Right lung (tissue), 10 donors: ENCODE measurements around the gene ZNHIT3. TPM values are rescaled to one million over a fixed set of nuclear protein-coding genes. Genes with fewer than 3 reads are reported as not detected.
"Not testable (repeated sequence)": the region's sequence is repeated elsewhere in the genome, so short reads cannot be mapped to it uniquely, and the experiment has no call there.

Experiments used
- DNase-seq, 2 donors: peaks; one replicate each; pipeline ENCODE4 v3.0.0-alpha.2; 2013
- long read RNA-seq, 8 donors: transcript quantifications; one replicate each; lab custom pipeline, GENCODE V29; 2026
- polyA plus RNA-seq, 5 donors: library from polyadenylated mRNA; unstranded; fragments of 120-200 nt; gene quantifications; one replicate each; pipeline versions ENCODE4 v1.2.1 to v1.2.3, GENCODE V29; 2013; ENCODE audit warnings: inconsistent platforms in 1 of 5, low replicate concordance in 1 of 5; ENCODE audit not compliant: insufficient read length in 5 of 5, insufficient read depth in 1 of 5

ZNHIT3 gene
- polyA plus RNA-seq = 10 to 100 TPM; 54.3 to 70.1 (median 63.7) TPM
- long read RNA-seq, donor 1, full-length matches to known transcripts = 55 of 55 reads
- long read RNA-seq, donor 1, partial matches to known transcripts = 0 of 55 reads
- long read RNA-seq, donor 1, other reads (novel, unspliced or antisense) = 0 of 55 reads
- long read RNA-seq, donor 2, full-length matches to known transcripts = 33 of 33 reads
- long read RNA-seq, donor 2, partial matches to known transcripts = 0 of 33 reads
- long read RNA-seq, donor 2, other reads (novel, unspliced or antisense) = 0 of 33 reads
- long read RNA-seq, donor 3, full-length matches to known transcripts = 32 of 186 reads
- long read RNA-seq, donor 3, partial matches to known transcripts = 154 of 186 reads
- long read RNA-seq, donor 3, other reads (novel, unspliced or antisense) = 0 of 186 reads
- long read RNA-seq, donor 4, transcript ZNHIT3-204 (5 exons, 951 nt) = major isoform, 17 of 65 reads
- long read RNA-seq, donor 4, partial matches to known transcripts = 45 of 65 reads
- long read RNA-seq, donor 4, other reads (novel, unspliced or antisense) = 0 of 65 reads
- long read RNA-seq, donor 5, full-length matches to known transcripts = 58 of 58 reads
- long read RNA-seq, donor 5, partial matches to known transcripts = 0 of 58 reads
- long read RNA-seq, donor 5, other reads (novel, unspliced or antisense) = 0 of 58 reads
- long read RNA-seq, donor 6, full-length matches to known transcripts = 40 of 53 reads
- long read RNA-seq, donor 6, partial matches to known transcripts = 13 of 53 reads
- long read RNA-seq, donor 6, other reads (novel, unspliced or antisense) = 0 of 53 reads
- long read RNA-seq, donor 7, transcript ZNHIT3-204 (5 exons, 951 nt) = major isoform, 15 of 23 reads
- long read RNA-seq, donor 7, transcript ZNHIT3-209 (5 exons, 834 nt) = minor isoform, 5 of 23 reads
- long read RNA-seq, donor 7, partial matches to known transcripts = 0 of 23 reads
- long read RNA-seq, donor 7, other reads (novel, unspliced or antisense) = 0 of 23 reads
- long read RNA-seq, donor 8, transcript ZNHIT3-204 (5 exons, 951 nt) = major isoform, 9 of 10 reads
- long read RNA-seq, donor 8, partial matches to known transcripts = 0 of 10 reads
- long read RNA-seq, donor 8, other reads (novel, unspliced or antisense) = 0 of 10 reads

- DNase-seq = peak; percentile 89 to 90
These were observed at the start of gene ZNHIT3 for GRCh38 chr17:36486204-36487194. Gene ZNHIT3, plus strand, starts transcription at chr17:36486681. Its CDS starts 19 bp downstream, at chr17:36486700.

GRCh38 chr17:36441792-36442191 is 44.7 kb upstream of the ZNHIT3 start:
- DNase-seq = not testable (repeated sequence)

- no peak for DNase-seq
These were observed 42.7 kb upstream of the ZNHIT3 start for GRCh38 chr17:36443777-36444176.

DNA sequence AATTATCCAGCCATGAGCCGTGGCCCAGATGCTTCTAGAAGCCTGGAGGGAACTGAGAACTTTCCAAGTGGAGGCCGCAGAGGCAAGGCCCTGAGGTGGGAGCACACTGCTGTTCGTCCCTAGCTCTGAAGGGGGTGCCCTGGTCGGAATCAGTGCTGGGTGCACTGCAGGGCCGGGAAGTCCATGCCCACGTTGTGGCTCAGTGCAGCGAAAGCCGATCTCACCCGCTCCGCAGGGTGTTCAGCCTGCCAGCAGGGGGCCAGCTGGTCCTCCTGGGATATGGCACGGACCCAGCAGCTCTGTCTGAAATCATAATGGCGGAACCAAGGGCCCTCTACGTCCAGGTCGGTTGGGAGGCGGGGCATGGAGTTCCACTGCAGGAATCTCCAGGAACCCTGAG is 36.5 kb upstream of the ZNHIT3 start:
- DNase-seq = not testable (repeated sequence)

DNA sequence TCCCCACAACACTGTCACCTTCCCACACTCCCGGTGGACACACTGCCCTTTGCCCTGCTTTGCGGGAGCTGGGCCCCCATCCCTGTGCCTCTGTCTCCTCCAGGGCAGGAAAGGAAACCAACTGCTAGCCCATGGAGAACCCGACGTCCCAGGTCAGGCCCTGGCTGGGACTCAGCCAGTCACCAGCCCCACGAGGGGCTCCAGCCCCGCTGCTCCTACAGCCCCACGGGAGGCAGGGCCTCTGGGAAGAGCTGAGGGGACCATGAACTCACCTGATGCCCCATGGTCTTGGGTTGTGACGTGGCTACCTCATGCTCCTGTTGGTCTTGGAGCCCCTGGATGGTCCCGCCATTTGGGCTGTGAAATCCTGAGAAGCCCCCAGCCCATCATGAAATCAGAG is 33.6 kb upstream of the ZNHIT3 start:
- DNase-seq = not testable (repeated sequence)

DNA sequence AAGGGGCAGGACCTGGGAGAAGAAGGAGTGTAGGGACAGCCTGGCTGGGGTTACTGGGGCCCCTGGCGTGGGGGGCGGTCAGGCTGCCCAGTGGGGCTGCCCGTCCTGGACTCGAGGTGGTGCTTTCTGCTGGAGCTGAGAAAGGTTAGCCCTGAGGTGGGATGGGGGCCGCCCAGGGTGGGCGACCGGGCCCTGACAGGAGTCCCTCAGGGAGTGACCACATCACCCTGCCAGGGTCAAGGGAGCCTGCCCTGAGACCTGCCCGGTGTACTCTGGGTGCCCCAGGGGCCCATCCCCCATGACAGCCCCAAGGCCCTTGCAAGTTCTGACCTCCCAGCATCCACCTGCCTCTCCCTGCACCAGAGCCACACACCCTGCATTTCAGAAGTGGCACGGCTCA is 28.8 kb upstream of the ZNHIT3 start:
- not testable (repeated sequence) for DNase-seq

DNA sequence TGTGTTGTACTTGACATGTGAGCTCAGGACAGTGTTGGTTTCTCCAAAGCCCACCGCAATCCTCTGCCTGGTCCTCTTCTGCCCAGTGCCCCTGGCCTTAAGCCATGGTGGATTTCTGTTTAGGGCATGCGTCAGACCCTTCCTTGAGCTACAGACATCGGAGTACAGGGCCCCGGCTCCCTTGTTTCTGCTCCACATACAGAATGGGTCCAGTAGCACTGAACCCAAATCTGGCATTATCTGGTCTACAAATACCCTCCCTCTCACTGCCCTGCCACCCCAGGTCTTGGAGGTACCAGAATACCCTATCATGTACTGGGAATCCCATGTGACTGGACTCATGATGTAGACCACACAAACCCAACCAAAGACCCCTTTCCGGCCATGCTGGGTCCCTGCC is 27.4 kb upstream of the ZNHIT3 start:
- no peak for DNase-seq

DNA sequence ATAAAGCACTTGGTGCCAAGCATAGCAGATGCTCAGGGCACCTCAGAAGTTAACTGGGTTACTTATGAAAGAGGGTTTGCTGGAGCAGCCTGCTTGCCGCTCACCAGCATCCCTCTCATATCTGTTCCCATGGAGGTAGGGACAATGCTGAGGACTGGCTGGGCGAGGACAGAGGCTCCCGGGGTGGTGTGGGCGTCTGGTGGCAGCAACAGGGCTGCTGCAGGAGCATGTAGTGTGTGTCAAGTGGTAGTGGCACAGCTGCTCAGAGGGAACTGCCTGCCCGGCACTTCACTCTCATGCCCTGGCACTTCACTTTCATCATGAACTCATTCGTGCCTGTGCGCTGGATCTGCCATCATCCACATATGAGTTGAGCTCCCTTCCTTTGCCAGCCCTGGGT is 26.9 kb upstream of the ZNHIT3 start:
- no peak for DNase-seq

DNA sequence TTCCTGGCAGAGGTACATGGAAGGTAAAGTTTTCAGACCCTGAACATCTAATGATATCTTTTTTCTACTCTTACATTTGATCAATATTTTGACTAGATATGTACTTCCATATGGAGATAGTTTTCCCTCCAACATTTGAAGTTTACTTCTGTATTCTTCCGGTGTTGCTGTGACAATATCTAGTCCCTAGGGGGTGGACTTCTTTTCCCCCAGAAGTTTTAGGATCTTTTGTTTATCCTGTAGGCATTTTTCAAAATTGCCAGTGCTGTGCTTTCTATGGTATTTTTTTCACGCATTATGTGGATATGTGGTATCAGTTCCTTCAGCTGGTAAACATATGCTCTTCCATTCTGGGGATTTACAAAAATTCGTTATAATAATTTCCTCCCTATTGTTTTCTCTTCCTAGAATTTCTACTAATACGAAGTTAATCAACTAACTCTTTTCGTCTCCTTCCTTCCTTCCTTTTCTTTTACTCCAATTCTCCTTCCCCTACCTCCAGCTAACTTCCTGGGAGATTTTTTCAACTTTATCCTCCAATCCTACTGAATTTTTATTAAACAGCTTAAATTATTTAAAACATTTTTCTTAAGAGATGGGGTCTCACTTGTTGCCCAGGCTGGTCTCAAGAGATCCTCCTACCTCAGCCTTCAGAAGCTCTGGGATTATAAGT is 26.1 kb upstream of the ZNHIT3 start:
- DNase-seq = no peak

GRCh38 chr17:36461330-36462110 is 25.0 kb upstream of the ZNHIT3 start:
- DNase-seq = no peak

- DNase-seq = peak; percentile 67 to 73
These were observed 22.3 kb upstream of the ZNHIT3 start for GRCh38 chr17:36463916-36464764.

- DNase-seq = no peak
These were observed 21.8 kb upstream of the ZNHIT3 start for GRCh38 chr17:36464765-36465088.

DNA sequence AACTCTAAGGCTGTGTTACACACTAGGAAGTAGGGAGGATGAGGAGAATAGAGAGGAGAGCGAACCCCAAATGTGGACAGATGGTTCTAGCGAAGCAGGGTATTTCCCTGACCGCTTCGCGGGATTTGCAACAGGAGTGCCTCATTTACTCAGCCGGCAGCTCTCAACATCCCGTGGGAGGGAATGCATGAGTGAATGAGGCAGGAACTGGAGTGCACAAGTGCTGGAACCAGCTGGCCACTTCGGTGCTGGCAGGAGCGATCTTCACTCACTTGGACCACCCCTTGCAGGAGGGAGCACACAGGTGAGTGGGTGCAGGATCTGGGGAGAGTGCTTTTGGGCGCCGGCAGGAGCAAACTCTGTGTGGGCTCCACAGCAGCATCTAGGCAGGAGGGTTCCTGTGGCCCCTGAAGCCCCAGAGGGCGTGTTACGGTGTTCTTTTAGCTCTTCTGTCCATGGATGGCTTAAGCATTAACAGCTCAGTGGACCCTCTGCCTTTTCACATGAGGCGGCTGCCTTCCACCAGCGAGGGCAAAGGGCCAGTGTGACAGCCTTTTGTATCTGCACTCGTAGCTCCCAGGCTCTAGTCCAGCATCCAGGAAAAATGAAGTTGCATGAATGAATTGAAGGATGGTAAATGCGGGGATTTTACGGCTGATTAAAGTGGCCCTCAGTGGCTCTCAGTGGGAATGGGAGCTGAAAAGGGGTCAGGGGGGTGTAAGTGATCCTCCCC is 17.4 kb upstream of the ZNHIT3 start:
- DNase-seq = no peak

DNA sequence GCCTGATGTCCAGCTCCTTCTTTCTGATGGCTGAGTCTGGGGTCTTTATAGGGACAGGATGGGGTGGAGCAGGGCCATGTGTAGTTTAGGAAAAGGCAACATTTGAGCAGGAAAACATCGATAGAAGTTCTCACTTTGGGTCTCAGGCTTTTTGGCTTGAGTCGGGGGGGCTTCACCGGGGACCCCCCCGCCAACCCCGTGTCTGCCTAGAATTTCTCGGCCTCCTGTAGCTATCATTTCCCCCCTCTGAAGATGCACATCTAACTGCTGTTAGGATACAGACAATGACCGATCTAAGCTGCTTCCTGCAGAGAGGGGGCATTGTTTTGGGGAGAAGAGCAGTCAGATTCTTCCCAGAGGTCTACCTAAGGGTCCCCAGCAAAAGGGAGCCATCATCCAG is 16.7 kb upstream of the ZNHIT3 start:
- no peak for DNase-seq

- DNase-seq = no peak
These were observed 16.0 kb upstream of the ZNHIT3 start for GRCh38 chr17:36470499-36470898.

DNA sequence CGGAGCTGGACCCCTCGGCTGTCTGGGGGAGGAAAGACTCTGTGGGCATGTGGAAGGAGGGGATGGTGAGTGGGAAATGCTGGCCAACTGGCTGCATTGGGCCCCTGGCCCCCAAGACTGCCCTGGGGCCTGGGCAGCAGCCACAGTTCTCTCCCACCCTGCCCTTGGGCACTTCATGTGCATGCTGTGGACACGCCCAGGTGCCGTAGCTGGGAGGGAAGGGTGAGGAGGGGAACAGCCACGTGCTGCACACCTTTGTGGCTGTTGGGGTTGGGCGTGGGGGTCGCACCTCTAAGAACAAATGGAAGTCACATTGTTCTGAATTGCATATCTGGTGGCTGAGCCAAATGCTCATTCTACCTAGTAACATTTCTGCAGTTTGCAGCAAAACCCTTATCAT is 11.9 kb upstream of the ZNHIT3 start:
- DNase-seq = no peak

GRCh38 chr17:36475346-36475970 is 11.0 kb upstream of the ZNHIT3 start:
- no peak for DNase-seq
